ENCODE measurements around the gene ERRFI1. TPM values are rescaled to one million over a fixed set of nuclear protein-coding genes. Genes with fewer than 3 reads are reported as not detected.

ERRFI1 gene
- total RNA-seq, 6 experiments from 2014 or later = 15.8 to 25.5 (median 19.0) TPM

DNA sequence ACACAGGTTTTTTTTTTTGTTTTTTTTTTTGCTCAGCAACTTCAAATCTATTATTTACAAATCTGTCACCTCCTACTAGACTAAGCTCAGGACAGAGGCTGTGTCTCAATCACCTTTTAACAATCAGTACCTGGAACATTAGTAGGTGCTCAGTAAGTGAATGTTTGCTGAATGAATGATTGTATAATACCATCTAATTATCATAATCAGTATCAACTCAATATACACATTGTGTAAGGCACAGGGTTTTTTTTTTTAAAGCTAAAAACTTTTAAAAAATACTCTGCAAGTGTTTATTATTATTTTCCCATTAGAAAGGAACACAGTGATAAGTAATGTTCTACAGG lies 9.2 kb downstream of the ERRFI1 start:
- H3K4me1 Mint-ChIP-seq (ENCODE audit: low read depth) = peaks cover 85% of the 10 kb centered on the region
- H3K9me3 Mint-ChIP-seq = no peaks in the 10 kb centered on the region
- H3K27me3 Mint-ChIP-seq (ENCODE audit: insufficient read depth) = no peaks in the 10 kb centered on the region
- H3K4me3 Mint-ChIP-seq = peak overlapping the region; percentile 18; the same call in 1 of the 2 replicates
- peak overlapping the region; percentile 19; the same call in 1 of the 2 replicates for H3K27ac Mint-ChIP-seq
- H3K36me3 Mint-ChIP-seq (ENCODE audit: low read depth) = peaks cover 22% of the 10 kb centered on the region
- TF ChIP-seq, protein P1, sequence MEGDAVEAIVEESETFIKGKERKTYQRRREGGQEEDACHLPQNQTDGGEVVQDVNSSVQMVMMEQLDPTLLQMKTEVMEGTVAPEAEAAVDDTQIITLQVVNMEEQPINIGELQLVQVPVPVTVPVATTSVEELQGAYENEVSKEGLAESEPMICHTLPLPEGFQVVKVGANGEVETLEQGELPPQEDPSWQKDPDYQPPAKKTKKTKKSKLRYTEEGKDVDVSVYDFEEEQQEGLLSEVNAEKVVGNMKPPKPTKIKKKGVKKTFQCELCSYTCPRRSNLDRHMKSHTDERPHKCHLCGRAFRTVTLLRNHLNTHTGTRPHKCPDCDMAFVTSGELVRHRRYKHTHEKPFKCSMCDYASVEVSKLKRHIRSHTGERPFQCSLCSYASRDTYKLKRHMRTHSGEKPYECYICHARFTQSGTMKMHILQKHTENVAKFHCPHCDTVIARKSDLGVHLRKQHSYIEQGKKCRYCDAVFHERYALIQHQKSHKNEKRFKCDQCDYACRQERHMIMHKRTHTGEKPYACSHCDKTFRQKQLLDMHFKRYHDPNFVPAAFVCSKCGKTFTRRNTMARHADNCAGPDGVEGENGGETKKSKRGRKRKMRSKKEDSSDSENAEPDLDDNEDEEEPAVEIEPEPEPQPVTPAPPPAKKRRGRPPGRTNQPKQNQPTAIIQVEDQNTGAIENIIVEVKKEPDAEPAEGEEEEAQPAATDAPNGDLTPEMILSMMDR (IDR thresholded peaks at IDR 0.05) = no peak
- no peak for DNase-seq

- Mint-ChIP-seq H3K27me3 (ENCODE audit: insufficient read depth) (no peaks in the 10 kb centered on the region), H3K27ac (peak overlapping the region; percentile 19; the same call in 1 of the 2 replicates), H3K36me3 (ENCODE audit: low read depth) (peaks cover 22% of the 10 kb centered on the region), H3K9me3 (no peaks in the 10 kb centered on the region), H3K4me1 (ENCODE audit: low read depth) (peaks cover 79% of the 10 kb centered on the region), H3K4me3 (peak overlapping the region; percentile 18)
- TF ChIP-seq, protein P1 (IDR thresholded peaks at IDR 0.05) = peak; percentile 27; the same call in 1 of the 2 replicates
- no peak for DNase-seq
Observed at GRCh38 chr1:8016210-8016894, 9.8 kb downstream of the ERRFI1 start.

DNA sequence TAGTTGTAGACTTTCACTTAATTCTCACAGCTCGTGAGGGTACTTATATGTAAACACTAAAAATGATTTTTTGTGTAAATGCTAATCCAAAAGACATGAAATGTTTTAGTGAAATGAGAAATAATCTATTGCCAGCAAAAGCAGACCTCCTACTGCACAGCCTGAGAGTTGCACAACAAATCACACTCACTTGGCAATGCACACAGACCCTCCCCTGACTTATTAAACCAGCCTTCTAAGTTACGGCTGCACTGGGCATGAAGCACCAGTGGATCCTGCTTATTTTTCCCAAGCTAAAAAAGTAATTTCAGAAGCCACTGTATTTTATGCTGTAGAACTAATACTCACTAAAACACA lies 10.3 kb downstream of the ERRFI1 start:
- Mint-ChIP-seq H3K27me3 (ENCODE audit: insufficient read depth) (no peaks in the 10 kb centered on the region), H3K36me3 (ENCODE audit: low read depth) (peaks cover 22% of the 10 kb centered on the region), H3K4me3 (peak overlapping the region; percentile 28; the same call in 1 of the 2 replicates), H3K9me3 (no peaks in the 10 kb centered on the region), H3K27ac (no peak overlapping the region), H3K4me1 (ENCODE audit: low read depth) (peaks cover 74% of the 10 kb centered on the region)
- DNase-seq = no peak
- TF ChIP-seq, protein P1 (IDR thresholded peaks at IDR 0.05) = no peak

- TF ChIP-seq, protein P1 (IDR thresholded peaks at IDR 0.05) = peak; percentile 92
- Mint-ChIP-seq H3K27me3 (ENCODE audit: insufficient read depth) (no peaks in the 10 kb centered on the region), H3K36me3 (ENCODE audit: low read depth) (peaks cover 22% of the 10 kb centered on the region), H3K4me3 (peak overlapping the region; percentile 28), H3K4me1 (ENCODE audit: low read depth) (peaks cover 68% of the 10 kb centered on the region), H3K9me3 (no peaks in the 10 kb centered on the region), H3K27ac (peak overlapping the region; percentile 67)
- DNase-seq = peak; percentile 89
Observed at GRCh38 chr1:8015036-8015808, 10.9 kb downstream of the ERRFI1 start.

- Mint-ChIP-seq H3K4me3 (no peak overlapping the region), H3K27ac (peak overlapping the region; percentile 67; the same call in 1 of the 2 replicates), H3K9me3 (no peaks in the 10 kb centered on the region), H3K36me3 (ENCODE audit: low read depth) (peaks cover 26% of the 10 kb centered on the region), H3K27me3 (ENCODE audit: insufficient read depth) (no peaks in the 10 kb centered on the region), H3K4me1 (ENCODE audit: low read depth) (peaks cover 61% of the 10 kb centered on the region)
- TF ChIP-seq, protein P1 (IDR thresholded peaks at IDR 0.05) = no peak
- no peak for DNase-seq
Observed at GRCh38 chr1:8014381-8014988, 11.6 kb downstream of the ERRFI1 start.

Data from HFFc6 (cell line).